K562 (cell line): ENCODE measurements around the gene NUAK1.

Source experiments
- CREM ChIP-seq: IDR thresholded peaks from 2 replicates; pipeline ENCODE4 v1.6.1; 2014; ENCODE audit warnings: antibody characterized with exemption, low read depth
- CSDE1 ChIP-seq, 2 experiments: fragments of 450-650 bp; IDR thresholded peaks; 2 replicates each; pipeline ENCODE4 v1.6.1; 2016; ENCODE audit warnings: mild to moderate bottlenecking in 1 of 2
- CTCF ChIP-seq, 3 experiments: IDR thresholded peaks in 2 of 3; conservative IDR thresholded peaks in 1 of 3; 2 replicates each; pipeline ENCODE4 v1.5.1; 2011 to 2012; ENCODE audit warnings: low read length in 3 of 3, mild to moderate bottlenecking in 3 of 3, control low read depth in 2 of 3, improper control_type of control experiment in 1 of 3, inconsistent platforms in 1 of 3, low read depth in 1 of 3, mixed read lengths in 1 of 3, moderate library complexity in 1 of 3; ENCODE audit not compliant: insufficient read depth in 2 of 3
- EZH2 ChIP-seq: IDR thresholded peaks from 2 replicates; pipeline ENCODE4 v1.6.1; 2012; ENCODE audit warnings: low read depth, mild to moderate bottlenecking, inconsistent platforms, low read length, borderline replicate concordance
- HOMEZ ChIP-seq: fragments of 250-450 bp; sonication (Bioruptor Pico); IDR thresholded peaks from 2 replicates; pipeline ENCODE4 v1.4.0; 2020; ENCODE audit warnings: mild to moderate bottlenecking, moderate library complexity
- MYC ChIP-seq, 2 experiments: fragments of 250-450 bp in 1 of 2; sonication (Bioruptor Pico) in 1 of 2; IDR thresholded peaks; 2 replicates each; pipeline versions ENCODE4 v1.5.1 to v1.6.1; 2012 to 2021; ENCODE audit warnings: low read depth in 2 of 2, borderline replicate concordance in 1 of 2, improper control_type of control experiment in 1 of 2, low read length in 1 of 2, mild to moderate bottlenecking in 1 of 2, moderate library complexity in 1 of 2
- NBN ChIP-seq: fragments of 450-650 bp; IDR thresholded peaks from 2 replicates; pipeline ENCODE4 v1.6.1; 2016; ENCODE audit warnings: low read depth, mild to moderate bottlenecking
- NFXL1 ChIP-seq: fragments of 450-650 bp; formaldehyde crosslinking; IDR thresholded peaks from 2 replicates; pipeline ENCODE4 v1.4.0; 2021; ENCODE audit warnings: mild to moderate bottlenecking
- RAD21 ChIP-seq, 2 experiments: fragments of 250-450 bp in 1 of 2; fragments of 450-650 bp in 1 of 2; sonication (Bioruptor Pico) in 1 of 2; formaldehyde crosslinking in 1 of 2; IDR thresholded peaks in 1 of 2; conservative IDR thresholded peaks in 1 of 2; 2 replicates each; pipeline versions ENCODE4 v1.4.0 to v1.8.0; 2020 to 2022; ENCODE audit warnings: mild to moderate bottlenecking in 2 of 2, moderate library complexity in 1 of 2
- SMC3 ChIP-seq: conservative IDR thresholded peaks from 2 replicates; pipeline ENCODE4 v1.6.1; 2011; ENCODE audit warnings: low read depth, low read length, improper control_type of control experiment; ENCODE audit not compliant: insufficient read depth
- ZNF217 ChIP-seq: sonication (generic); formaldehyde crosslinking; IDR thresholded peaks from 2 replicates; pipeline ENCODE4 v1.8.0; 2022; ENCODE audit warnings: mild to moderate bottlenecking, missing genetic modification reagents
- ZNF699 ChIP-seq: fragments of 250-450 bp; sonication (Bioruptor Pico); IDR thresholded peaks from 2 replicates; pipeline ENCODE4 v1.8.0; 2021; ENCODE audit warnings: mild to moderate bottlenecking, moderate library complexity; ENCODE audit not compliant: insufficient replicate concordance

GRCh38 chr12:106051853-106052531 lies 86.8 kb downstream of the NUAK1 start:
- TF ChIP-seq NFXL1 (CRISPR knock-in tag), result no peak
- TF ChIP-seq CREM, result no peak
- TF ChIP-seq MYC (IDR thresholded peaks at IDR 0.05; ENCODE audit: low read depth, low read length), result no peak
- TF ChIP-seq MYC (CRISPR knock-in tag; IDR thresholded peaks at IDR 0.05; ENCODE audit: borderline replicate concordance, low read depth), result no peak
- TF ChIP-seq EZH2, result no peak
- no peak for TF ChIP-seq ZNF699 (CRISPR knock-in tag)
- no peak for TF ChIP-seq CSDE1 (IDR thresholded peaks at IDR 0.05)
- no peak for TF ChIP-seq ZNF217 (CRISPR knock-in tag)
- no peak for TF ChIP-seq SMC3
- TF ChIP-seq HOMEZ (CRISPR knock-in tag), result no peak
- no peak for TF ChIP-seq RAD21 (CRISPR knock-in tag; conservative IDR thresholded peaks at IDR 0.05 in 1 of 2, IDR thresholded peaks at IDR 0.05 in 1 of 2)
- TF ChIP-seq CTCF (IDR thresholded peaks at IDR 0.05 in 2 of 3, conservative IDR thresholded peaks at IDR 0.05 in 1 of 3; ENCODE audit: insufficient read depth in 2 of 3, low read depth in 1 of 3, low read length in 3 of 3), result no peak
- no peak for TF ChIP-seq NBN
